G401.6 (cell line): ENCODE measurements around the gene CFAP161.

Experiments used
- FAIRE-seq: peaks from 2 replicates; lab custom pipeline; 2012; peaks lifted over from hg19 to GRCh38; lab: Jason Lieb, UNC

Gene CFAP161

DNA sequence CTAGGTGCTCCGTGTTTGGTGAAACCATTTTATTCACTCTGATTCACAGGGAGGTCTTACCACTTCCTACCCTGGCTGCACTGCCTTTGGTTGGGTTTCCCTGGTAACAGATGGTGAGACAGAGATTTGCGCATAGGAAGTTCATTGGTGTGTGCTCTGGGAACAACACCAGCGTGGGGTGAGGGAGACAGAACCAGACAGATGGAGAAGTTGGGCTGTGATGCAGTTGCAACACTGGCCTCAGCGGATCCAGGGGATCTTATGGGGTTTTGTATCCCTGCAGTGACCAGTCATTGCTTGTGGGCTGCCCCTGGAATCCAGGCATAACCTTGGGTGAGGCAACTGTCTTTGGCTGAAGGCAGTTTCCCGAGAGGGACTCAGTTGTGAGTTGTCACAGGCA, 50.1 kb downstream of the CFAP161 start:
- FAIRE-seq = no peak

DNA sequence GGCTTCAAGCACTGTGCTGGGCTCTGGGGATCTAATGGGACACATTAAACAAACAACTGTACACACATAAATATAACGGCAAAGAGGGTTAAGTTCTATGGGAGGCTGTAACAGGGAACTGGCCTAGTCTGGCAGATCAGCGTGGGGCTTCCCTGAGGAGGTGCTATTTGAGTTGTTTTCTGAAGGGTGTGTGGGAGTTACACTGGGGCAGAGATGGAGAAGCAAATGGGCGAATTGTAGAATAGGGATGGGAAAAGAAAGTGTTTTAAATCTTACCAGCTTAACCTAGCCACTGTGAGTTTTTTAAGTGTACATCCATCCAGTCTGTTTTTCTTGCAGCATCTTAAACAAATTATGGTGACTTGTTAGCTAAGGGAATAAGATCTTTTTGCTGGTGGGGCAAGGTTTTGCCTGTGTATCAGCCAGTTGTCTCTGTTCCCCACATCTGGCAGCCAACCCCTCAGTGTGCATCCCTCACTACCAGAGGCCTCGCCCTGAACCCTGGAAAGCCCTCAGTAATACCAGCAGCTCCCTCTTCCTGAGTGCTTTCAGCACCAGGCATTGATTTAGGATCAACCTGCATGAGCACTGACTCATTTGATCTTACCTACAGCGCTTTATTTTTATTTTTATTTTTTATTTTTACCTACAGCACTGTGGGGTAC, 51.7 kb downstream of the CFAP161 start:
- FAIRE-seq = no peak

DNA sequence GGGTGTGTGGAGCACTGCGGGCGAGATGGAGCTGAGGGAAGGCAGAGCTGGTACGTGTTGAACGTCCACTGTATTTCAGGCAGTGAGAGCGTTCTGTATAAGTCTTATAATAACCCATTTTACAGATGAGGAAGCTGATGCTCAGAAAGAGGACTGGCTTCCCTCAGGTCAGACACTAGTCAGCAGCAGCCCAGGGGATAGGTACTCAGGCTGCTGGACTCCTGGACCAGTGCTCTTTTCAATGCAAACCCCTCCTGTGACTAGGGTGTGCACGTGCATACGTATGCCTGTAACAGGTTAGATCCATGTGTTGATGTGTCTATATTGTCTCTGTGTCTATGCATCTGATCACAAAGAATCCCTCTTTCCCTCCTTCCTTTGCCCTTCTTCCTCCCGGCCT, 54.3 kb downstream of the CFAP161 start:
- FAIRE-seq = no peak

DNA sequence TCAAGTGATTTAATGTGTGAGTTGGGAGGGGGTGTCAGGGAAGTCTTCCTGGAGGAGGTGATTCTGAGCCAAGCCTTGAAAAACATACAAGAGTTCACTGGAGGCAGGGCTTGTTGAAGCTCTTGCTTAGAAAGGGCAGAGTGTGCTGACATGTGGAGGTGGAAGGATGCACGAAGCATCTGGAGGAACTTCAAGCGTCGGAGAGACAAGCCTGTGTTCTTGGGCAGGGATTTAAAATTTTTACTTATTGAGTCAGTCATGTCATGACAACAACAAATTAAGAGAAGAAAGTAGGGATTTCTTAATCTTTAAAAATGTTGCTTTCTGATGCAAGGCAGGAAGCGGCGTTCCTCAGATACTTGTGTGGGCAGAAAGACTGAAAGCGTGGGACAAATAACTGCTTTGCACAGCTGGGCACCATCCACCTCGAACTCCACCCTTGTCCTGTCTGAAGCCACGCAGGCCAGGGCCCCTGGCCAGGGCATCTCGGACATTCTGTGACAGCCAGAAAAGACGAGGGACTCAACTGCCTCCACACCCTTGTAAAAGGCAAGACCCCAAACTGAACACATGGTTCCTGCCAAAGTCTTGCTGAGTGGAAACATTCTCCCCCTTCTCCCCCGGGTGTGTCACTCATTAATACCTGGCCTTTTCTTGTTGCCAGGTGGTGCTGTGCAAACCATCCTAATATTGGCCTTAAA, 55.7 kb downstream of the CFAP161 start:
- FAIRE-seq = no peak

DNA sequence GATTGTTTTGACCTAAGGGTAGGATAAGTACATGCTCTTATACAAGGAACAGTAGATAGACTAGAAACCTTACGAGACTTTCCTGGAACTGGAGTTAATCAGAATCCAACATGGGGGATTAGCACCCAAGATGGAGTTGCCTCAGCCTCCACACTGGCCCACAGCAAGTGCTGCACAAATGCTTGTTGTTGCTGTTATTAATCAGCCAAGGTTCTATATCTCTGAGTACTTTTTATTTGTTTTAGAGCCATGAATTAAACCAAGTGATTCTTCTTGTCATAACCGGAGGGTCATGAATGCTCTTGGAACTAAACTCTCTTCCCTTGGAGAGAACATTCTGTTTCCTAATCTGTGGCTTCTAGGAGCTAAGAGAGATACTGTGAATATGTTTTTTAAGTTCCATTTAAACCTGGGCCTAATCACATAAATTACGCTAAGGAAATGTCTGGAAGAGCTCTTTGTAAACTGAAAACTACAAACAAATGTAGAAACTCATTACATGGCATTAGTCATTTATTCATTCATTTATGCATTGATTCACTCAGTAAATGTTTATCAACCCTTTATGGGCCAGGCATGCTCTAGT, 56.9 kb downstream of the CFAP161 start:
- FAIRE-seq = no peak

DNA sequence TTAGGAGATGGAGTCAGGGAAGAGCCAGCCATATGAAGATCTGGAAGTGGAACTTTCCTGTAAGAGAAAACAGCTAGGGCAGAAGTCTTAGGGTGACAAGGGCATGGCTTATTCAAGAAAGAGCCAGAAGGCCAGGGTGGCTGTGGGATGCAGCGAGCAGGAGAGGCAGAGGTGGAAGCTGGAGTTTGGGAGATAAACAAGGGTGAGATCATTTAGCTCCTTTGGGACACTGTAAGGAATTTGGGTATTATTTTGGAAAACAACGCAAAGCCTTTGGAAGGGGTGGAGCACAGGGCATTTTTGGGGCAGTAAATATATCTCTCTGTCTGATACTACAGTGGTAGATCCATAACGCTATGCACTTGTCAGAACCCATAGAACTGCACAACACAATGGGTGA, 57.6 kb downstream of the CFAP161 start:
- no peak for FAIRE-seq

DNA sequence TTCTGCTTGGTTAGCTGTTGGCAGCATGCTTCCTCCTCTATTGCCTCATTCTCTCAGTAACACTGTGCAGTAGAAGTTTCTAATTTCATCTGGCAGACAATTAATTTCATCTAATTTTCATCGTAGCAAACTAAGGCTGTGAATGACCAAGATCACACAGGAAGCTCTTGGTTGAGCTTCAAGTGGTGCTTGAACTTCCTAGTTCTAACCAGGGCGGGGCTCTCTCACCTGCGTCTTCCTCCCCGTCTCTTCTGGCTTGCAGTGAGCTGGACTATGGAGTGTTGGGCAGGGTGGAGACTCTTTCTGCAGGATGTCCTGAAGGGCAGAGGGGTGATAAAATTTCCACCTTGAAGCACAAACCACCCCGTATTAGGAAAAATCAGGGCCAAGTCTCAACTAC, 60.7 kb downstream of the CFAP161 start:
- FAIRE-seq = no peak

DNA sequence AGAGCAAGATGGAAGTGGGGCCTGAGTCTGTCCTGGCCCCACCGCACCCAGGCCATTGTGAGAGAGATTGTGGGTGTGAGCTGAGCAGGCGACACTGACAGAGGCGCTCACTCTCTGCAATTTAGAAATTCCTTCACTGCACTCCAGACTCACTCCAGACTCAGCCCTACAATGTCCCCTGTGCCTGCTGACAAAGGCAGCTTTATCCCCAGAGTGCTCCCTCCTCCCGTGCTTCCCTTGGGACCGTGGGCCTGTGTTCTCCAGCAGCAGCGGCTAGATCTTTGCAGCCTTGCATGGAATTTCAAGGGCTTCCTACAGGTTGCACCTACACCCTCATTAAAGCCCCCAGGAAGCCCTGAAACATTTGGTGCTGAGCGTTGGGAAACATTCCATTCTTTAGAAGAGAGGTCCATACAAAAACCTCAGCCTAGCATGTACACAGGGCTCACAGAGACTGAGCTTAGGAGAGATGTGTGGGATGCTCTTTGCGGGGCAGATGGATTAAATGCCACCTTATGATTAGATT, 61.3 kb downstream of the CFAP161 start:
- FAIRE-seq = no peak

DNA sequence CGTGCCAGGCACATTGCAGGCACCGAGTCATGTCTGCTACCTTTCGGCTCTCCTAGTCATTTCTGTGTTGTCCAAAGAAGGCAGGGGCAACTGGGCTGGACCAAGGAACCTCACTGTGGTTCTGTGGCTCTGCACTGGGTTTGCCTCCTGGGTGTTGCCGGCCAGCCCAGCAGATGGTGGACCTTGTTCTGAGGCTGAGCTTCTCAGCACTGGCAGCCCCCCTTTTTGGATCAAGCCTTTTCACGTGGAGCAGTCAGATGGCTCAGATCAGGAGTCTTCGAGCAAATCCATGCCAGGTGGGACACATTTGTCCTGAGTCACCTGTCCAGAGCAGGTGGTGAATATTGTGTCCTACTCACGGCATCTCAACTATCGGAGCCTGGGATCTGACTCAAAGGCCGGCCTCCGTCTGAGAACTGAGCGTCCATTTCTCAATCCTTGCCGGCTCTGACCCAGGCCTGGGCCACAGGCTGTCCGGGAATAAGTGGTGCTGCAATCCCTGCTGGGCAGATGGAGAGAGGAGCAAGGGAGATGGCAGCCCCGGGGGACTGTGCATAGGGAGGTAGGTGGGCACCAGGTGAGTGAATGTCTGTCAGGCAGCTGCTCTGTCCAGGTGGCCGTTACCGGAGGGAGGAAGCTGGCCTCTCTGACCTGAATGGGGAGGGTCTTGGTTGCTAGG, 62.6 kb downstream of the CFAP161 start, which contains the start of gene IL16:
Gene IL16, plus strand, starts transcription at position 304 of the 679 bp plus-strand sequence. CDS start 28,521 bp downstream, outside the sequence.
- no peak for FAIRE-seq

DNA sequence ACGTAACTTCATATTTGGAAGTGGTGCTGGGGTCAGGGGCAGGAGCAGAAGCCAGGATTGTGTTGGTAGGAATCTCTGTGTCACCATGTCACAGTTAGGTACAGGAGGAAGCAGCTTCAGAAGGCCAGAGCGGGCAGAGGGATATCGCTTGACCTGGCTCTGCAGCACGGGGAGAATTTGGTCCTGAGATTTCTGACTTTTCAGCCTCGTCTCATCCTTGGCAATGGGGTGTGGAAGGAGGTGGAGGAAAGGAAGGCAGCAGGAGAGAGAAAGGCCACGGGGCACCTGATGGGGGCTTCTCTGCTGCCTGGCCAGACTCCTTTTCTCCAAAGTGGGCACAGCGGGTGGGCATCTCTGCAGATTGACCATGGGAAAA, 63.2 kb downstream of the CFAP161 start:
- no peak for FAIRE-seq

DNA sequence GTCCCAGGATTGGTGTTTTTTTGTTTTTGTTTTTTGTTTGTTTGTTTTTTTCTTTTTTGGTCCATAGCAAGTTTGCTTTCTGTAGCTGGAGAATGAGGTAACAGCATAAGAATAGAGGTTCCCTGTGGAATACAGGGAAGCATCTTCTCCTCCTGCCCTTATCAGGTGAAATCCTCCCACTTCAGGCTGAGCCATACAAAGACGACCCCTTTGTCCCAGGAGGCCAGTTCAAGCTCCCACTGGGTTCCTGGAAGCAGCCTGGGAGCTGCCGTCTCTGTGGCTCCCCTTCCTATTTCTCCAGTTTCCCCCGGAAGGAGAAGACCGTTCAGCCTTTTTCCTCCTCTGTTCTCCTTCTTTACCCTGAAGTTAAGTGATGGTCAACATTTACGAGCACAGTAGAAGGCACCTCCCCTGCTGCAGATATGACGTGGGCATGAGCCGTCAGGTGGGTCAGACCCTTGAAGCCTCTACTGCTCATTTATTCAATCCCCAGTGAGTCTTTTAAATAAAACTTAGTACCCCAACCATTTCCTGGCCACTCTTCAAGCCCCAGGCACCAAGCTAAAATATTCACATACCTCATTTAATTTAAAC, 63.7 kb downstream of the CFAP161 start:
- FAIRE-seq = no peak
